Hippocampal formation (tissue), 2 donors: ENCODE measurements around the gene AHNAK.
"Not testable (repeated sequence)": the region's sequence is repeated elsewhere in the genome, so short reads cannot be mapped to it uniquely, and the experiment has no call there.

Experiments
- DNase-seq, 2 donors: peaks; one replicate each; lab custom pipeline; 2025; lab: John Stamatoyannopoulos, UW

Gene AHNAK

DNA sequence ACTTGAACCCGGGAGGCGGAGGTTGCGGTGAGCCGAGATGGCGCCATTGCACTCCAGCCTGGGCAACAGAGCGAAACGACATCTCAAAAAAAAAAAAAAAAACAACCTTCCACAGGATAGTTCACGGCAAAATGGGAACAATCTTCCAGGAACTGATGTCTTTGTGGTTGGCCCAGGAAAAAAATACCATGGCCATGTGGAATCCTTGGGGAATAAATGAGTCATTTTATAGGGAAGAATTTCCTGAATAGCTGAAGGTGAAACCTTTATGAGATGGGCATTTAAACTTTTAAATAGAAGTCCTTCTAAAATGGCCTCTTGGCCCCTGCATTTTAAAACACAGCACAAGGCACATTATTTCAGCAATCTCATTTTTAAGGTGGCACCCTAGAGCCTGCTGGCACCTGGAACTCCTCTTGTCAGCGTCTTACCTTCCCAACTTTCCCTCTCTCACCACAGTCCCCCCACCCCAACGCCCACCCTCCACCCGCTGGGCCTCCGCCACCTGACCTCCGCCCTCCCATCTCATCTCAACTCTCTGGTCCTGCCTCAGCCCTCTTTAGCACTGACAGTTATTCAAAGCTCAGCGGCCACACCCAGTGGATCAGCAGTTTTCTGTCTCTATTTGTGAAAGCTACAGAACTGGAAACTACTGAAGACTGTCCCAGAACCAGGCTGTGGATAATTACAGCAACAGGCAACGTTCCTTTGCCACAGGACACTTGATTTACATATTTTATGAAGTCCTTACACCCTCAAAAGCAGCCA lies 84.7 kb downstream of the AHNAK start:
- DNase-seq: no peak

DNA sequence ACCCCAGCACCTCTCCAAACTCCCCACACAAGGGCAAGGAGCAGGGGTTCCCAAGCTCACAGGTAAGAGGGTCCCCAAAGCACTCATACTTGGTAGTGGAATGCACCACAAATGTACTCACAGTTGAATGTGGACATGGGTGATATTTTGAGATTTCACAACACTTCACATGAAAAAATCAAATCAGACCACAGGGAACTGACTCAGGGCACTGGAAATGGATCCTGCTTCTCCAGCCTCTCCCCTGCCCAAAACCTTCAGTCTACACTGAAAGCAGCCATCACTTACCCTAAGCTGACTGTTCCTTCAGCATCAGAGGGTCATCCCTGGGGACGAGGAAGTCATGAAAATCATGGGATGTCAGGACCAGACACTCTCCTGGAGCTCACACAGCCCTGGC lies 87.5 kb downstream of the AHNAK start:
- DNase-seq: no peak

DNA sequence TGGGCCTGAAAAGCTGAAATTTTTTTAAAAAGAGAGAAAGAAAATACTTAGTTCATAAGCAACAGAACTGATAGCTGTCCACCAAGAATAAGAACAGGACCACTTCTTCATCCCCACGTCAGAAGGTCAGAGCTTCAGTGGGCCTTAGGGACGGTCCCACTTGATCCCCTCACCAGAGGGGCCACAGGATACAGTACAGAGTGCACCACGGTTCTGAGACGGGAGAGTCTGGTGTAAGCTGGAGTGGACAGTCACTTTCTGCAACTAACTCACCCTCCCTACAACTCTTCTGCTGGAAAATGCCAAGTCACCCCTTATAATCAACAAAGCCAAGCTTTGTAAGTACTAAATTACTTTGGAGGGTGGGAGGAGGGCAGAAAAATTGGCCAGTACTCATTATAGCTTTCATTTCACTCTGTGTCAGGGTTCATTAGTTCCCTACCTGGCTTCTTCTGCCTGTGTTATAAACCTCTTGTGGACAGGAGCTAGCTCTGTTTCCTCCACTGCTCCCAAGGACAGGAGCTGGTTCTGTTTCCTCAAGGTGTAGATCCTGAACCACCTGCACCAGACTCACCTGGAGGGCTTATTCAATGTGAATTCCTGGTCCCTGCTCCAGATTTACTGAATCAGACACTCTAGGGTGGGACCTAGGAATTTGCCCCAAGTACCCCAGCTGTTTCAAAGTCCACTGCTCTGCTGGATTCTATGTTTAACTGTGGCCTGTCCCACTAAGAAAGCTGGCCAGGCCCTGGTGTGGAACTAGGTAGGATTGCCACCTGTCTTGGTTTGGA lies 88.2 kb downstream of the AHNAK start:
- DNase-seq: no peak

DNA sequence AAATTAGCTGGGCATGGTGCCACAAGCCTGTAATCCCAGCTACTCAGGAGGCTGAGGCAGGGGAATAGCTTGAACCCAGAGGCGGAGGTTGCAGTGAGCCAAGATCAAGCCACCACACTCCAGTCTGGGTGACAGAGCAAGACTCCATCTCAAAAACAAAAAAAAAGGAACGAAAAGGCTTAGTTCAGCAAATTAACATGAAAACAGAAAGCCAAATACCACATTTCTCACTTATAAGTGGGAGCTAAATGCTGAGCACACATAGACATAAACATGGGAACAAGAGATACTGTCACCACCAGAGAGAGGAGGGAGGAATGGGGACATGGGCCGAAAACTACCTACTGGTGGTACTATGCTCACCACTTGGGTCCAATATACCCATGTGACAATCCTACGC lies 89.1 kb downstream of the AHNAK start:
- DNase-seq: no peak

DNA sequence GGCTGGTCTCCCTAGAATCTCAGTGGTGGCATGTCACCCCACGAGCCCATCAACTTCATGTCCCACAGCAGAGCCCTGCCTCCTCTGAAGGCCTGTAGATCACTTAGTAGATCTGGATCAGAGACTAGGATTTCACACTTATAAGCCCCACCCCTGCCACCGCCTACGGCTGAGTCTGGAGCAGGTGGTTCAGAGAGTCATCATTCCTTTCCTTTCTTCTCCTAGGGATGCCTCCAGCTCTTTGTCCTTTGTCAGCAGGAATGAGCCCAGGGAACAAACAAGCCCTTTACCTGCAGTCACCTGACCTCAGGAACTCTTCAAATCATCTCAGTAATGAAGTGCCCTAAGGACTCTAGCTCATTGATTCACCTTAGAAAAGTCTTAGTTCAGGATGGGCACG lies 90.0 kb downstream of the AHNAK start:
- no peak for DNase-seq

DNA sequence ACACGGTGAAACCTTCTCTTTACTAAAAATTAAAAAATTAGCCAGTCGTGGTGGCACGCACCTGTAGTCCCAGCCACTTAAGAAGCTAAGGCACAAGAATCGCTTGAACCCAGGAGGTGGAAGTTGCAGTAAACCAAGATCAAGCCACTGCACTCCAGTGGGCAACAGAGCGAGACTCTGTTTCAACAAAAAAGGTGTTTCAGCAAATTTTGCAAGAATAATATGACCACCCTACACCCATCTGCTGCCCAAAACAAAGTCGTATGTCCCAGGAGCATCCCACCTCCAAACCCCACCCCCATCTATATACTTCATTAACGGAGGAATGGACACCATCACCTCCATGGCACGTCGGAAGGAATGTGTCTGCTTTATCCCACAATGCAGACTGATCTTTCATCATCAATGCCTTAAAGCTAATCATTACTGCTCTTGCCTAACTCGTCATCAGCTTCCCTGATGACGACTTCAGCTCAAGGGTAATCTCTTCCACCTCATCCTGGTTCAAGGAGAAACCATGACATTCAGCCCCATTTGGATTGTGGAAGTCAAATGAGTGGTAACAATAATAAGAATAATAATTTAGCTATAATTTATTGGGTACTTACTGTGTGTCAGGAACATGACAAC lies 93.7 kb downstream of the AHNAK start:
- no peak for DNase-seq

DNA sequence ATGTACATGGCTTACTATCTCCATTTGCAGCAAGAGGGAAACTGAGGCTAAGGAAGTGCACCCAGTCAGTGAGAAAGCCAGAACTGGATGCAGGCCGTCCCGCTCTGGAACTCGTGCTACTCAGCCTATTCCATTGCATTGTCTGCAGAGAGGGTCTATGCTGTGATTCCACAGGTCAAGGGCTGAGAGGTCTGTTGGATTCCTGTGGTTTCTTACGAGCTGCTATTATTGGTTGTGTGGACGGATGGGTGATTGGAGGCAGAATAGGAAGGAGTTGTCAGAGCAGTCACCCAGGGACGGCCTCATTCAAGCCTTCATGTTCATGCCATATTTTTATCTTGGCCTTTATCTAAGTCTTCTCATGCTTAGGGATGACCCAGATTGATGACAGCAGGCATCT lies 94.3 kb downstream of the AHNAK start:
- DNase-seq: no peak

DNA sequence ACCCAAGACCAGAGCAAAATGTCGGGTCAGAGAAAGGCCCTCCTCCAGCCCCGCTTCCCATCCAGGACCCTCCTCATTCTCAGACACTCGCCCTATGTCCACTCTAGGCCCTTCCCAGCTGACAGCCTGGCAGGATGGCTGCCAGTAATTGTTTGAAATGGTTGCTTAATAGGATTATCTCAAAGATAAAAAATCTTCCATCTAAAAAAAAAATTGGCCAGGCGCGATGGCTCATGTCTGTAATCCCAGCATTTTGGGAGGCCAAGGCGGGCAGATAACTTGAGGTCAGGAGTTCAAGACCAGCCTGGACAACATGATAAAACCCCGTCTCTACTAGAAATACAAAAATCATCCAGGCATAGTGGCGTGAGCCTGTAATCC lies 95.4 kb downstream of the AHNAK start:
- no peak for DNase-seq

DNA sequence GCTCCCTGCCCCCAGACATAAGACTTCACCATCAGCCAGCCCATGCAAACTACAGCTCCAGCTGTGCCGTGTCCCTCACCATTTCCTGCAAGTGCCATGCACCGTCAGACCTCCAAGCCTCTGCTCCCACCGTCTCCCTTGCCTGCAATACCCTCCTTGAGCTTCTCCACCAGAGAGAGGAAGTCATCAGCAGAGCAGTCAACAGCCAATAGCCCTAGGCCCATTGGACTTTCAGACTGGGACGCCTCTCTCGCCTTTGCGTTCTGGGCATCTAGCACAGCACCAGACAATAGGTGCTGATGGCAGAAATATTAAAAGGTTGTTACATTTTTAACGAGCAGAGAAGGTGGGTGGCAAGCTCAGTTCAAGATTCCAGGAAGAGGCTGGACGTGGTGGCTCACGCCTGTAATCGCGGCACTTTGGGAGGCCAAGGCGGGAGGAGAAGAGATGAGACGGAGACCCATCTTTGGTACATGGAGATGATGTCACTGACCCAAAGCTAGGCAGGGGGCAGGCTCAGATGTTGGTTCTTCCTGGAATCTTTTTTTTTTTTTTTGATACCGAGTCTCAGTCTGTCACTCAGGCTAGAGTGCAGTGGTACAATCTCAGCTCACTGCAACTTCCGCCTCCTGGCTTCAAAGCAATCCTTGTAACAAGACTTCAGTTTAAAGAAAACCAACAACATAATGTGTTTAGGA lies 95.9 kb downstream of the AHNAK start:
- no peak for DNase-seq

DNA sequence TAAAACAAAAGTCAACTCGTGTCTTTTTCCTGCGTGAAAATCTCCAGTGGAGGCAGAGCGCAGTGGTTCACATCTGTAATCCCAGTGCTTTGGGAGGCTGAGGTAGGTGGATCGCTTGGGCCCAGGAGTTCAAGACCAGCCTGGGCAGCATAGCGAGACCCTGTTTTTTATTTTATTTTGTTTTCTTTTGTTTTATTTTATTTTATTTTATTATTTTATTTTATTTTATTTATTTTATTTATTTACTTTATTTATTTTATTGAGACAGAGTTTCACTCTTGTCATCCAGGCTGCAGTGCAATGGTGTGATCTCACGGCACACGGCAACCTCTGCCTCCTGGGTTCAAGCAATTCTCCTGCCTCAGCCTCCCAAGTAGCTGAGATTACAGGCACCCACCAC lies 96.7 kb downstream of the AHNAK start:
- DNase-seq: not testable (repeated sequence)

DNA sequence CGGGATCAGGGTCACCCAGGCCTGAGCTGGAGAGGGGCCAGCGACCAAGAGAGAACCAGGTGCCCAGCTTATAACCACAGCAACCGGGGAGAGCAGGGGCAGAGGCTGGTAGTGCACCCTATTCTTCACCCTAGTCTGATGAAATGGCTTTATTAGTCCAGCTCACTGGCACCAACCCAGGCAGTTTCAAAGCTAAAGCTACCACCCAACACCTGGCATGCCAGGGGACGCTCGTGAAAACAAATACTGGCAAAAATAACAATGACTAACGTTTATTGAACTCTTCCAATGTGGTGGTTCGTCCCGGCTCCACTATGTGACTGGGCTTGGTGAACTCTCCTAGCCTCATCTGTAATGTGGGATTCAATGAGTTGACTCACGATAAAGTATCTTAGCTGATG lies 97.2 kb downstream of the AHNAK start:
- DNase-seq: no peak

DNA sequence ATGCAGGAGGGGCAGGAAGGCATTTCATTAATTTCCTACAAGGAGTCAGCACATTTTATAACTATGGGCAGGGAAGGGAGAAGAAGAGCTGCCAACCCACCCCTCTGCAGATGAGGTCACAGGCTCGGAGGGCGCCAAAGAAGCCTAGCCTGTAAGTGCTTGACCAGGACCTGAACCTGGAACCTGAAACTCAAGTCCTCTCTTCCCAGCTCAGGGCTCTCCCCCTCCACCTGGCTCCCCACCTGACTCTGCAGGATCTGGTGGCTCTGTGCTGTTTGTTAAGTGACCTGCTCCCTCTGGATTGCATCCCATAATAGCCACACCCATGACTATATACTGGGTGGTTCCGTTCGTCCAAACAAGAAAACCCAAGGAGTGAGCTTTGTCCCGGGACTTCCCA lies 100.5 kb downstream of the AHNAK start:
- no peak for DNase-seq

DNA sequence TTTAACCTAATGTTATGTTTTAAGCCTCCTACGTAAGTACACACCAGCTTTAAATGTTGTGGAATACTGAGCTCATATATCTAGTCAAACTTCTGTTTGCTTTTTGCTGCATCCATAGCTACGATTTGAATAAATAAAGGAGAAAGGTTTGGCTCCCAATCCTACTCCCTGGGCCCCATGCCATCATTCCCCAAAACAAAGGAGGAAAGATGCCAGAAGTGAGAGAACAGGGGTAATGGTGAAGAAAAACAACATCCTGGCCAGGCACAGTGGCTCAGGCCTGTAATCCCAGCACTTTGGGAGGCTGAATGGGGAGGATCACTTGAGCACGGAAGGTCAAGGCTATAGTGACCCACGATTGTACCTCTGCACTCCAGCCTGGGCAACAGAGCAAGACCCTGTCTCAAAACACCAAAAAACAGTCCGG lies 101.3 kb downstream of the AHNAK start:
- no peak for DNase-seq

DNA sequence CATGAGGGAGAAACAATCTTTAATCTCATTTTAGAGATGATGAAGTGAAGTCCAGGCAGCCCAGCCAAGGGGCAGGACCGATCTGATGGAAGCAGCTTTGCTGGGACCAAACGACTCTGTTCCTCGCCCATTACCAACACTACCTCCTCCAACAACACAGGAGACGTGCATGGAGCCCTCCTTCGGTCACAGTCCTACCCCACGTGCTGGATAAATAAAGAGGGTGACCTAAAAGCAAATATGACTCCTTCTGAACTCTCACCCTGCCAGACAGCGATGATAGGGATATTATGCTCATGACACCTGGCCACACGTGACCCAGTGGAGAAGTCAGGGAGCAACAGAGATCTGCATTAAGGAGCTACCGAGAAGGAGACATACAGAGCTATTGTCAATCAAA lies 101.8 kb downstream of the AHNAK start:
- no peak for DNase-seq

DNA sequence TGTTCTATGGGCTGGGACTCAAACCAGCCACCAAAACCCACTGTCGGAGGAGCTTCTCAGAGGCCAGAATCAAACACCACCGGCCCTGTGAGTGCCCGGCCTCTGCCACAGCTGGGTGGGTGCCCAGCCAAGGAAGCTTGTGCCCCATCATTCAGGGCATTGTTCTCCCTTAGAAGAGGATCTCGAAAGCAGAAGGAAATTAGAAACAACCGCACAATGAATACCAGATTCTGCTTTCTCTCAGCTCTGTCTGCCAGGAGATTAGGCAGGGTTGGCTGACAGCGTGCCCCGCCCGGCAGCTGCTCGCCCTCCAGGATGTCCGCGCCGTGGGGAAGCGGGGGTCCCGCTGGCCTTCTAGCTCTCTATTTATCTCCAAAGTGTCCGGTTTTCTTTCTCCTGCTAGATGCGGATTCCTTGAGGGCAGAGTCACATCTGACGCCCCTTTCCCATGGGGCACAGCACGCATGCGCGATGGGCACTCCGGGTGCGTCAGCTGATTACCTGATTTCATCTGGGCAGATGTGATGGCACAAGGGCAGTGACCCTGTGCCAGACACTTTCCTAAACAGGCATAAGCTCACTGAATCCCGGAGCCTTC lies 102.3 kb downstream of the AHNAK start:
- peak; percentile 69 to 71 for DNase-seq

DNA sequence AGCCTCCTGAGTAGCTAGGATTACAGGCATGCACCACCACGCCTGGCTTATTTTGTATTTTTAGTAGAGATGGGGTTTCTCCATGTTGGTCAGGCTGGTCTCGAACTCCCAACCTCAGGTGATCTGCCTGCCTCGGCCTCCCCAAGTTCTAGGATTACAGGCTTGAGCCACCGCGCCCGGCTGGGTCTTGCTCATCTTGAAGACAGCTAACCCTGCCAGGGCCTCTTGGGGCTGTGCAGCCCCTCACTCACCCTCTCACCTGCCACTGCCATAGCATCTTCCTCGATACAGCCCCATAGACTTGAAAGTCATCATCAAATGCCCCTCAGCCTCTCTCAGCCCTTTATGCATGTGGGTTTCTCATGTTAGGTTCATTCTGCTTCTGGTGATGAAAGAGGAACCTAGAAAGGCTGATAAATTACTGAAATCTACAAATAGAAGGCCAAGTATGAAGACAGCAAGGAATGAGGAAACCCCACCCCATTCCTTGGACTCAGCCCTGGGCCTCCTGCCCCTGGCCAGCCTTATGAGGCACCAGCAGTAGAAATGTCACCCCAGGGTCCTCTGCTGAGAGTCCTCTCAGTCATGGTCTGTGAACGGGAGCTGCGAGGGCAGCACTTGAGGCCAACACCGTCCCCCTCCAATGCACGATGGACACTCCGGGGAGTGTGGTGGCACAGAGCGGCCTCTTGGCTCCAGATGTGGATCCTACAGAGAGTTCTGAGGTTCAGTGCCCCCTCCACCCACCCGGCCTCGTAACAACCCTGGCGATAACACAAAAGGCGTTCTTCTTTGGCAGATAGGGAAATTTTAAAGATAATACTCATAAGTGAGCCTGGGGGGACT lies 103.0 kb downstream of the AHNAK start:
- DNase-seq: peak in 1 of 2 donors; percentile 6

DNA sequence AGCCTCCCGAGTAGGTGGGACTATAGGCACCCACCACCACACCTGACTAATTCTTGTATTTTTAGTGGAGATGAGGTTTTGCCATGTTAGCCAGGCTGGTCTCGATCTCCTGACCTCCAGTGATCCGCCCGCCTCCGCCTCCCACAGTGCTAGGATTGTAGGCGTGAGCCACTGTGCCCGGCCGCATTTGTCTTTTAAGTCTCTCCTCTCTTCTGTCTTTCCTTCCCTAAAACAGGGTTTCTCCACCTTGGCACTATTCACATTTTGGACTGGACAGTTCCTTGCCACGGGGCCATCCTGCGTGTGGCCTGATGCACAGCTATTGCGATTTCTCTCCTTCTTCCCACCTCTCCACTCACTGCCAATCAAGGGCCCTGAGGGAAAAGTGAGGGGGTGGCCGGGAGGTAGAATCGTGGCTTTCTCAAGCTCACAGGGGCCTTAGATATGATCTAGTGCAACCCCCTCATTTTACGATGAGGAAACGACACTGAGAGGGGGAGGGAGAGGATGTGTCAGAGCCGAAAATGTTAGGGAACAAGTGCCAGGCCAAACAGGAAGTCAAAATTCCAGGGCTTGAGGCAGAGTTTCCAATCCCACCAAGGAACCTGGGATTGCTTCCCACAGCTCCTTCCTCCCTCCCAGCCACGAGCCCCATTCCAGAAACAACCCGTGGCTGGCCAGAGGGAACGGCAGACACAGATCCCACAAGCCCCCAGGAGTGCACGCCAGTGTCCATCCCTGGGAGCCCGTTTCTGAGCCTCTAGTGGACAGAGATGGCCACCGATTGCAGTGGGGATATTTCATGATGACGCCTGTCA lies 106.6 kb downstream of the AHNAK start:
- DNase-seq: no peak

DNA sequence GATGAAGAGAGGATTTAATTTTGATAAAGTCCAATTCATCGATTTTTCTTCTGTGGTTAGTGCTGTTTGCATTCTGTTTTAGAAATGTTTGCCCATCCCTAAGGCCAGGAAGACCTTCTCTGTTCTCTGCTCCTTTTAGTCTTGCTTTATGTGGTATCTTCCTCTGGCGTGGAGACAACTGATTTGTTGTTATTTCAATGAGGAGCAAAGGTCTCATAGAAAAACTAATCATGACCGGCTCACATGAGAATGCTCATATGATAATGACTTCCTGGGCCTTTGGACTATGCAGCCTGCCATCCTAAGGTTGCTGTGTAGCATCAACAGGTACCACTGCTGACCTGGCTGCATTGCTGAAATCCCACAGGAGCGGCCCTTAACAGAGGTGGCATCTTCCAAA lies 108.0 kb downstream of the AHNAK start:
- DNase-seq: no peak

DNA sequence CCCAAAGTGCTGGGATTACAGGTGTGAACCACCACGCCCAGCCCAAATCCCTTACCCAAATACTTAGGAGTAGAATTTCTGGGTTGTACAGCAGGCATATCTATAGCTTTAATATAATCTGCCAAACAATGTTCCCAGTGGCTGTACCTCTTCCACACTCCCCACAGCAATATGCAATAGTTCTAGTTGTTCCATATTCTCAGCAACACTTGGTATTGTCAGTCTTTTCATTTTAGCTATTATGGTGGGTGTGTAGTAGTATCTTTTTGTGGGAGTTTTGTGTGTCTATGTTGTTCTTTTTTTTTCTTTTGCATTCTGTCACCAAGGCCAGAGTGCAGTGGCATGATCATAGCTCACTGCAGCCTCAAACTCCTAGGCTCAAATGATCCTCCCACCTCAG lies 109.0 kb downstream of the AHNAK start:
- no peak for DNase-seq
